Measurements from ENCODE around the gene DSN1. TPM values are rescaled to one million over a fixed set of nuclear protein-coding genes. Genes with fewer than 3 reads are reported as not detected.

The DSN1 gene
- polyA plus RNA-seq, 1 of the 3 experiments (the other 2 are of a cell fraction) = 7.3 TPM

DNA sequence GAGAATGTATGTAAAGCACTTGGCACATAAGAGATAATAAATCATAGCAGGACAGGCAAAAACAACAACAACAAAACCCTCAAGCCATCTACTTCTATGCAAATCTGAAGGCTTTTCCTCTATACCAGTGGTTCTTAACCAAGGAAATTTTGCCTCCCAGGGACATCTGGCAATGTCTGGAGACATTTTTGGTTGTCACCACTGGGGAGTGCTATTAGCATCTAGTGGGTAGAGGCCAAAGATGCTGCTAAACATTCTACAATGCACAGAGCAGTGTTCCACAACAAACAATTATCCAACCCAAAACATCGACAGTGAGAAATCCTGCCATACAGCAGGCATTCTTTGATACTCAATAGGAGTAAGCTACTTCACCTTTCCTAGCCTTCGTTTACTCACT is 55.9 kb downstream of the DSN1 start (continued):
- TF ChIP-seq, protein P1, sequence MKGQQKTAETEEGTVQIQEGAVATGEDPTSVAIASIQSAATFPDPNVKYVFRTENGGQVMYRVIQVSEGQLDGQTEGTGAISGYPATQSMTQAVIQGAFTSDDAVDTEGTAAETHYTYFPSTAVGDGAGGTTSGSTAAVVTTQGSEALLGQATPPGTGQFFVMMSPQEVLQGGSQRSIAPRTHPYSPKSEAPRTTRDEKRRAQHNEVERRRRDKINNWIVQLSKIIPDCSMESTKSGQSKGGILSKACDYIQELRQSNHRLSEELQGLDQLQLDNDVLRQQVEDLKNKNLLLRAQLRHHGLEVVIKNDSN (IDR thresholded peaks at IDR 0.05; ENCODE audit: borderline replicate concordance, low read depth) = no peak
- TF ChIP-seq FOSL2 (IDR thresholded peaks at IDR 0.05; ENCODE audit: borderline replicate concordance, low read depth) = no peak
- TF ChIP-seq, protein P2, sequence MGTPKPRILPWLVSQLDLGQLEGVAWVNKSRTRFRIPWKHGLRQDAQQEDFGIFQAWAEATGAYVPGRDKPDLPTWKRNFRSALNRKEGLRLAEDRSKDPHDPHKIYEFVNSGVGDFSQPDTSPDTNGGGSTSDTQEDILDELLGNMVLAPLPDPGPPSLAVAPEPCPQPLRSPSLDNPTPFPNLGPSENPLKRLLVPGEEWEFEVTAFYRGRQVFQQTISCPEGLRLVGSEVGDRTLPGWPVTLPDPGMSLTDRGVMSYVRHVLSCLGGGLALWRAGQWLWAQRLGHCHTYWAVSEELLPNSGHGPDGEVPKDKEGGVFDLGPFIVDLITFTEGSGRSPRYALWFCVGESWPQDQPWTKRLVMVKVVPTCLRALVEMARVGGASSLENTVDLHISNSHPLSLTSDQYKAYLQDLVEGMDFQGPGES (IDR thresholded peaks at IDR 0.05; ENCODE audit: low read depth, low read length) = no peak
- TF ChIP-seq POLR2AphosphoS5 (IDR thresholded peaks at IDR 0.05; ENCODE audit: low read depth, low read length) = no peak

DNA sequence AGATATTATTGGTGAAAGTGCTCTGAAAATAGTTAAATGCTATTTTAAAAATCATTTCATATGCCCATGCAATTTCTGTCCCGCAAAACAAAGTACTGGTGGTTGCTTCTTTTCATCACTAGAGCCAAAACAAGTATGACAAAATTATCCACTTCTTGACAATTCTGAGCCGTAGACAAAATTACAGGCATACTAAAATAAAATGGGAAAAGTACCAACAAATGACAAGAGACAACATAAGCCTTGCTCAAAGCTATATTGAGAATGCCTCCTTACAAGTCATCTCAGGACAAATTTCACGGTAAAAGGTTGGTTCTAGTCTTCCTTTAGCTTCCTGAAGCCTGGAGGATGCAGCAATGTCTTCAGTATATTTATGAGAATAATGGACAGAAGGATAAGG is 56.5 kb downstream of the DSN1 start:
- TF ChIP-seq FOSL2 (IDR thresholded peaks at IDR 0.05; ENCODE audit: borderline replicate concordance, low read depth) = no peak
- no peak for TF ChIP-seq ELF1 (IDR thresholded peaks at IDR 0.05)
- TF ChIP-seq SMC3 (IDR thresholded peaks at IDR 0.05; ENCODE audit: low read depth, low read length) = no peak
- no peak for TF ChIP-seq NFIC (IDR thresholded peaks at IDR 0.05; ENCODE audit: borderline replicate concordance)
- TF ChIP-seq, protein P2 (IDR thresholded peaks at IDR 0.05; ENCODE audit: low read depth, low read length) = no peak
- no peak for TF ChIP-seq PBX3 (IDR thresholded peaks at IDR 0.05)
- TF ChIP-seq USF2 (IDR thresholded peaks at IDR 0.05; ENCODE audit: borderline replicate concordance, low read depth, low read length) = no peak
- TF ChIP-seq SIN3A (IDR thresholded peaks at IDR 0.05; ENCODE audit: borderline replicate concordance, low read depth, low read length) = no peak
- no peak for TF ChIP-seq FOXM1 (IDR thresholded peaks at IDR 0.05; ENCODE audit: low read depth)
- no peak for TF ChIP-seq EZH2phosphoT487 (IDR thresholded peaks at IDR 0.05; ENCODE audit: borderline replicate concordance, low read depth)
- no peak for TF ChIP-seq RAD21 (IDR thresholded peaks at IDR 0.05; ENCODE audit: low read length)
- no peak for TF ChIP-seq NRF1 (IDR thresholded peaks at IDR 0.05; ENCODE audit: low read depth, low read length)
- TF ChIP-seq MXI1 (IDR thresholded peaks at IDR 0.05; ENCODE audit: low read depth, low read length) = no peak
- no peak for TF ChIP-seq GATA2 (CRISPR knock-in tag; IDR thresholded peaks at IDR 0.05)
- no peak for TF ChIP-seq POLR2AphosphoS5 (IDR thresholded peaks at IDR 0.05; ENCODE audit: low read depth, low read length)
- TF ChIP-seq TCF12 (IDR thresholded peaks at IDR 0.05) = no peak
- TF ChIP-seq GABPA (IDR thresholded peaks at IDR 0.05; ENCODE audit: low read depth) = no peak
- TF ChIP-seq, protein P3, sequence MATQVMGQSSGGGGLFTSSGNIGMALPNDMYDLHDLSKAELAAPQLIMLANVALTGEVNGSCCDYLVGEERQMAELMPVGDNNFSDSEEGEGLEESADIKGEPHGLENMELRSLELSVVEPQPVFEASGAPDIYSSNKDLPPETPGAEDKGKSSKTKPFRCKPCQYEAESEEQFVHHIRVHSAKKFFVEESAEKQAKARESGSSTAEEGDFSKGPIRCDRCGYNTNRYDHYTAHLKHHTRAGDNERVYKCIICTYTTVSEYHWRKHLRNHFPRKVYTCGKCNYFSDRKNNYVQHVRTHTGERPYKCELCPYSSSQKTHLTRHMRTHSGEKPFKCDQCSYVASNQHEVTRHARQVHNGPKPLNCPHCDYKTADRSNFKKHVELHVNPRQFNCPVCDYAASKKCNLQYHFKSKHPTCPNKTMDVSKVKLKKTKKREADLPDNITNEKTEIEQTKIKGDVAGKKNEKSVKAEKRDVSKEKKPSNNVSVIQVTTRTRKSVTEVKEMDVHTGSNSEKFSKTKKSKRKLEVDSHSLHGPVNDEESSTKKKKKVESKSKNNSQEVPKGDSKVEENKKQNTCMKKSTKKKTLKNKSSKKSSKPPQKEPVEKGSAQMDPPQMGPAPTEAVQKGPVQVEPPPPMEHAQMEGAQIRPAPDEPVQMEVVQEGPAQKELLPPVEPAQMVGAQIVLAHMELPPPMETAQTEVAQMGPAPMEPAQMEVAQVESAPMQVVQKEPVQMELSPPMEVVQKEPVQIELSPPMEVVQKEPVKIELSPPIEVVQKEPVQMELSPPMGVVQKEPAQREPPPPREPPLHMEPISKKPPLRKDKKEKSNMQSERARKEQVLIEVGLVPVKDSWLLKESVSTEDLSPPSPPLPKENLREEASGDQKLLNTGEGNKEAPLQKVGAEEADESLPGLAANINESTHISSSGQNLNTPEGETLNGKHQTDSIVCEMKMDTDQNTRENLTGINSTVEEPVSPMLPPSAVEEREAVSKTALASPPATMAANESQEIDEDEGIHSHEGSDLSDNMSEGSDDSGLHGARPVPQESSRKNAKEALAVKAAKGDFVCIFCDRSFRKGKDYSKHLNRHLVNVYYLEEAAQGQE (IDR thresholded peaks at IDR 0.05; ENCODE audit: low read depth, low read length) = no peak
- TF ChIP-seq YY1 (IDR thresholded peaks at IDR 0.05; ENCODE audit: low read depth) = no peak
- Histone ChIP-seq H3K9me3 (no peaks in the 10 kb centered on the region), H3F3A (replicated peaks; ENCODE audit: insufficient read depth) (no peaks in the 10 kb centered on the region), H2AFZ (ENCODE audit: low read depth) (no peak overlapping the region), H3K27ac (ENCODE audit: low read depth in 2 of 2, low read length in 1 of 2) (no peak overlapping the region), H3K9me2 (no peaks in the 10 kb centered on the region), H3K4me1 (ENCODE audit: control insufficient read depth in 1 of 2, insufficient read depth in 2 of 2, low read depth in 1 of 2, low read length in 1 of 2) (no peaks in the 10 kb centered on the region), H3K27me3 (ENCODE audit: insufficient read depth) (no peaks in the 10 kb centered on the region), H4K20me1 (ENCODE audit: insufficient read depth) (no peaks in the 10 kb centered on the region), H3K36me3 (replicated peaks in 1 of 2; ENCODE audit: control insufficient read depth in 1 of 2, insufficient read depth in 2 of 2, low read length in 1 of 2) (peaks cover 0 to 8% of the 10 kb centered on the region in 2 experiments), H3K4me2 (no peak overlapping the region), H3K79me2 (ENCODE audit: insufficient read depth) (no peaks in the 10 kb centered on the region), H3K4me3 (ENCODE audit: low read depth in 2 of 2, low read length in 1 of 2) (no peak overlapping the region), H3K9ac (no peak overlapping the region)
- 90% methylated on average over 3 of the region's 3 CpGs for WGBS (ENCODE audit: low lambda C conversion rate)
- ChIA-PET POLR2A (interaction anchor here (0.8 kb wide), 1 partner anchor 24 kb away, joined by 3 read pairs; no protein-coding TSS in a partner anchor), CTCF (interaction anchor here (0.6 to 3.5 kb wide), 6 partner anchors 12 to 38 kb away, joined by 3 to 16 read pairs (median 4); no protein-coding TSS in a partner anchor)
- no peak for DNase-seq
